ENCODE results near the gene SH3BGR. TPM values are rescaled to one million over a fixed set of nuclear protein-coding genes. Genes with fewer than 3 reads are reported as not detected.

Gene SH3BGR
- total and polyA plus RNA-seq, 4 donors: 17.0 to 72.2 (median 39.8) TPM

- 31 to 38% methylated on average over 2 of the region's 2 CpGs for WGBS, 2 donors
- no peaks in the 10 kb centered on the region for H3K27me3 ChIP-seq (ENCODE audit: control insufficient read depth in 1 of 2, insufficient read depth in 2 of 2, low read length in 1 of 2)
- no peak for DNase-seq
- H3K4me1 ChIP-seq (ENCODE audit: control insufficient read depth in 1 of 2, insufficient read depth in 2 of 2, low read length in 2 of 2): peaks cover 0 to 2% of the 10 kb centered on the region in 2 donors
- H3K27ac ChIP-seq (ENCODE audit: low read depth in 1 of 2, low read length in 2 of 2): no peak overlapping the region
- intact Hi-C loops (cut with DNase I): no loop called here
- ATAC-seq (ENCODE audit: low FRiP score): no peak
- H3K9me3 ChIP-seq (ENCODE audit: control insufficient read depth, low read length): no peaks in the 10 kb centered on the region
- no peak overlapping the region for H3K4me3 ChIP-seq (ENCODE audit: low read length in 2 of 2)
- H3K36me3 ChIP-seq (ENCODE audit: control insufficient read depth in 1 of 2, insufficient read depth in 2 of 2, low read length in 1 of 2): no peaks in the 10 kb centered on the region
Observed at GRCh38 chr21:39561140-39561539, 109.4 kb downstream of the SH3BGR start.

- DNase-seq (no peak), ATAC-seq (ENCODE audit: low FRiP score) (no peak)
- Histone ChIP-seq H3K9me3 (ENCODE audit: control insufficient read depth, low read length) (no peaks in the 10 kb centered on the region), H3K27ac (ENCODE audit: low read depth in 1 of 2, low read length in 2 of 2) (peak overlapping the region in 1 of 2 donors; percentile 6), H3K4me1 (ENCODE audit: control insufficient read depth in 1 of 2, insufficient read depth in 2 of 2, low read length in 2 of 2) (peaks cover 0 to 2% of the 10 kb centered on the region in 2 donors), H3K4me3 (ENCODE audit: low read length in 2 of 2) (no peak overlapping the region), H3K27me3 (ENCODE audit: control insufficient read depth in 1 of 2, insufficient read depth in 2 of 2, low read length in 1 of 2) (no peaks in the 10 kb centered on the region), H3K36me3 (ENCODE audit: control insufficient read depth in 1 of 2, insufficient read depth in 2 of 2, low read length in 1 of 2) (no peaks in the 10 kb centered on the region)
- intact Hi-C loops (cut with DNase I): no loop called here
- 89 to 92% methylated on average over 12 of the region's 12 CpGs for WGBS, 2 donors
Observed at GRCh38 chr21:39562791-39563770, 111.3 kb downstream of the SH3BGR start.

- Histone ChIP-seq H3K4me1 (ENCODE audit: control insufficient read depth in 1 of 2, insufficient read depth in 2 of 2, low read length in 2 of 2) (peaks cover 0 to 2% of the 10 kb centered on the region in 2 donors), H3K36me3 (ENCODE audit: control insufficient read depth in 1 of 2, insufficient read depth in 2 of 2, low read length in 1 of 2) (no peaks in the 10 kb centered on the region), H3K4me3 (ENCODE audit: low read length in 2 of 2) (no peak overlapping the region), H3K27ac (ENCODE audit: low read depth in 1 of 2, low read length in 2 of 2) (no peak overlapping the region), H3K9me3 (ENCODE audit: control insufficient read depth, low read length) (no peaks in the 10 kb centered on the region), H3K27me3 (ENCODE audit: control insufficient read depth in 1 of 2, insufficient read depth in 2 of 2, low read length in 1 of 2) (no peaks in the 10 kb centered on the region)
- no peak for DNase-seq
- no peak for ATAC-seq (ENCODE audit: low FRiP score)
- WGBS, 2 donors: 31 to 32% methylated on average over 3 of the region's 3 CpGs
- intact Hi-C loops (cut with DNase I): no loop called here
Observed at GRCh38 chr21:39564200-39564599, 112.4 kb downstream of the SH3BGR start.

Small RNAs within 50 kb of the gene (microRNA-seq; reads per million reads assigned to microRNA genes)
- 0 to 0.60 reads per million in 2 donors for gene MIR6508

Other genes starting within 250 kb of the SH3BGR start
- 10 to 100 TPM; 41.8 to 68.5 TPM for gene BRWD1, start 138.3 kb upstream of the SH3BGR start, total RNA-seq
- gene BRWD1, start 138.3 kb upstream of the SH3BGR start, polyA plus RNA-seq: 10 to 100 TPM; 10.0 to 15.0 TPM
- gene HMGN1, start 102.9 kb upstream of the SH3BGR start, total RNA-seq: 100 to 1,000 TPM in 1 of 2 donors, 10 to 100 TPM in 1; 77.8 to 111 TPM
- gene HMGN1, start 102.9 kb upstream of the SH3BGR start, polyA plus RNA-seq: 10 to 100 TPM; 66.6 to 86.0 TPM
- gene LCA5L, start 6.2 kb upstream of the SH3BGR start, total RNA-seq: 1 to 10 TPM in 1 of 2 donors, under 1 TPM in 1; 0.39 to 1.8 TPM
- 1 to 10 TPM; 2.6 to 3.4 TPM for gene LCA5L, start 6.2 kb upstream of the SH3BGR start, polyA plus RNA-seq
- under 1 TPM; 0.21 to 0.39 TPM for gene B3GALT5, start 161.0 kb downstream of the SH3BGR start, total RNA-seq
- under 1 TPM; 0.10 to 0.50 TPM for gene B3GALT5, start 161.0 kb downstream of the SH3BGR start, polyA plus RNA-seq

Data from aorta (tissue), 5 donors.